Suprapubic skin (tissue), 3 donors: ENCODE data around the gene KRI1.

Experiments
- POLR2A ChIP-seq, 2 donors: fragments of 450-650 bp; IDR thresholded peaks; one replicate each; pipeline ENCODE4 v1.6.1; 2017; ENCODE audit warnings: antibody characterized with exemption in 2 of 2, mild to moderate bottlenecking in 2 of 2, moderate library complexity in 2 of 2
- TF ChIP-seq, protein P1 (sequence below), 2 donors: fragments of 200-600 bp in 1 of 2; fragments of 450-650 bp in 1 of 2; sonication (generic) in 1 of 2; IDR thresholded peaks; one replicate each; pipeline ENCODE4 v1.5.1; 2016 to 2019; ENCODE audit warnings: antibody characterized with exemption in 2 of 2, mild to moderate bottlenecking in 1 of 2, moderate library complexity in 1 of 2

DNA sequence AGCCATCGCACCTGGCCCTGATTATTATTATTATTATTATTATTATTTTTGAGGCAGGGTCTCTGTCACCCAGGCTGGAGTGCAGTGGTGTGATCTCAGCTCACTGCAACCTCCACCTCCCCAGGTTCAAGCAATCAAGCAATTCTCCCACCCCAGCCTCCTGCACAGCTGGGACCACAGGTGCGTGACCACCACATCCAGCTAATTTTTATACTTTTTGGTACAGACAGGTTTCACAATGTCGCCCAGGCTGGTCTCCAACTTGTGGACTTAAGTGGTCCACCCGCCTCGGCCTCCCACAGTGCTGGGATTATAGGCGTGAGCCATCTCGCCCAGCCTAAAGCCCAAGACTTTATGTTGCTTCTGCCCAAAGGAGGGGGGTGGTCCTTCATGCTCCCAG, 27.3 kb upstream of the KRI1 start:
- TF ChIP-seq, protein P1, sequence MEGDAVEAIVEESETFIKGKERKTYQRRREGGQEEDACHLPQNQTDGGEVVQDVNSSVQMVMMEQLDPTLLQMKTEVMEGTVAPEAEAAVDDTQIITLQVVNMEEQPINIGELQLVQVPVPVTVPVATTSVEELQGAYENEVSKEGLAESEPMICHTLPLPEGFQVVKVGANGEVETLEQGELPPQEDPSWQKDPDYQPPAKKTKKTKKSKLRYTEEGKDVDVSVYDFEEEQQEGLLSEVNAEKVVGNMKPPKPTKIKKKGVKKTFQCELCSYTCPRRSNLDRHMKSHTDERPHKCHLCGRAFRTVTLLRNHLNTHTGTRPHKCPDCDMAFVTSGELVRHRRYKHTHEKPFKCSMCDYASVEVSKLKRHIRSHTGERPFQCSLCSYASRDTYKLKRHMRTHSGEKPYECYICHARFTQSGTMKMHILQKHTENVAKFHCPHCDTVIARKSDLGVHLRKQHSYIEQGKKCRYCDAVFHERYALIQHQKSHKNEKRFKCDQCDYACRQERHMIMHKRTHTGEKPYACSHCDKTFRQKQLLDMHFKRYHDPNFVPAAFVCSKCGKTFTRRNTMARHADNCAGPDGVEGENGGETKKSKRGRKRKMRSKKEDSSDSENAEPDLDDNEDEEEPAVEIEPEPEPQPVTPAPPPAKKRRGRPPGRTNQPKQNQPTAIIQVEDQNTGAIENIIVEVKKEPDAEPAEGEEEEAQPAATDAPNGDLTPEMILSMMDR (IDR thresholded peaks at IDR 0.05), result no peak
- no peak for TF ChIP-seq POLR2A (IDR thresholded peaks at IDR 0.05)
